ENCODE results near the gene UBXN10.

Gene UBXN10

GRCh38 chr1:20152599-20152930 is 33.3 kb upstream of the UBXN10 start:
- FAIRE-seq, result no peak

GRCh38 chr1:20153000-20153418 is 32.9 kb upstream of the UBXN10 start:
- FAIRE-seq, result no peak

GRCh38 chr1:20154301-20154831 is 31.5 kb upstream of the UBXN10 start:
- no peak for FAIRE-seq

GRCh38 chr1:20158358-20159070 is 27.4 kb upstream of the UBXN10 start:
- FAIRE-seq, result no peak

- no peak for FAIRE-seq
Measured at GRCh38 chr1:20160034-20160433, 25.9 kb upstream of the UBXN10 start.

- FAIRE-seq, result no peak
Measured at GRCh38 chr1:20164694-20165202, 21.1 kb upstream of the UBXN10 start.

GRCh38 chr1:20165522-20165951 is 20.4 kb upstream of the UBXN10 start:
- FAIRE-seq, result no peak

GRCh38 chr1:20166051-20166450 is 19.8 kb upstream of the UBXN10 start:
- no peak for FAIRE-seq

GRCh38 chr1:20167126-20167525 is 18.8 kb upstream of the UBXN10 start:
- no peak for FAIRE-seq

GRCh38 chr1:20168564-20169491 is 17.1 kb upstream of the UBXN10 start:
- no peak for FAIRE-seq

- FAIRE-seq, result no peak
Measured at GRCh38 chr1:20169932-20170331, 16.0 kb upstream of the UBXN10 start.

- FAIRE-seq, result no peak
Measured at GRCh38 chr1:20172033-20172590, 13.8 kb upstream of the UBXN10 start.

GRCh38 chr1:20174937-20175666 is 10.8 kb upstream of the UBXN10 start:
- FAIRE-seq, result no peak

- no peak for FAIRE-seq
Measured at GRCh38 chr1:20178634-20179370, 7.1 kb upstream of the UBXN10 start.

- FAIRE-seq, result no peak
Measured at GRCh38 chr1:20179371-20180128, 6.3 kb upstream of the UBXN10 start.

- FAIRE-seq, result no peak
Measured at GRCh38 chr1:20180129-20180843, 5.6 kb upstream of the UBXN10 start.

- FAIRE-seq, result no peak
Measured at GRCh38 chr1:20180844-20181207, 5.1 kb upstream of the UBXN10 start.

GRCh38 chr1:20182415-20182814 is 3.5 kb upstream of the UBXN10 start:
- no peak for FAIRE-seq

- no peak for FAIRE-seq
Measured at GRCh38 chr1:20183035-20183434, 2.9 kb upstream of the UBXN10 start.

- no peak for FAIRE-seq
Measured at GRCh38 chr1:20183616-20184271, 2.2 kb upstream of the UBXN10 start.

All from islet of Langerhans (tissue), 1 donor.